Neural cell (in vitro differentiated cells): ENCODE data around the gene EDRF1. TPM values are rescaled to one million over a fixed set of nuclear protein-coding genes. Genes with fewer than 3 reads are reported as not detected.

Source experiments
- H2AFZ ChIP-seq: fragments of 200-600, 300-800 bp; sonication (generic), shearing (Covaris generic); 2 replicates; pipeline ENCODE4 v1.6.0; 2014; ENCODE audit warnings: low read depth, mild to moderate bottlenecking, antibody characterized with exemption, low read length, moderate library complexity
- H3F3A ChIP-seq: fragments of 200-600 bp; shearing (Covaris generic); 2 replicates; pipeline ENCODE4 v1.6.1; 2016; ENCODE audit warnings: mild to moderate bottlenecking, moderate library complexity, mixed read lengths, antibody characterized with exemption, low read length; ENCODE audit not compliant: insufficient read depth, poor library complexity, severe bottlenecking
- H3K27ac ChIP-seq: fragments of 200-600, 300-800 bp; sonication (generic), shearing (Covaris generic); 2 replicates; pipeline ENCODE4 v1.5.1; 2014; ENCODE audit warnings: mild to moderate bottlenecking, low read length, moderate library complexity
- H3K27me3 ChIP-seq: fragments of 300-800, 200-600 bp; sonication (generic), shearing (Covaris generic); 2 replicates; pipeline ENCODE4 v1.6.0; 2014; ENCODE audit warnings: mild to moderate bottlenecking, low read depth, low read length, moderate library complexity; ENCODE audit not compliant: insufficient read depth
- H3K36me3 ChIP-seq: fragments of 300-800, 200-600 bp; sonication (generic), shearing (Covaris generic); 2 replicates; pipeline ENCODE4 v1.5.1; 2014; ENCODE audit warnings: mild to moderate bottlenecking, antibody characterized with exemption, low read length, moderate library complexity; ENCODE audit not compliant: insufficient read depth
- H3K4me2 ChIP-seq: fragments of 300-800, 200-600 bp; sonication (generic), shearing (Covaris generic); 2 replicates; pipeline ENCODE4 v1.6.0; 2014; ENCODE audit warnings: mild to moderate bottlenecking, low read length
- H3K4me3 ChIP-seq: fragments of 300-800, 200-600 bp; sonication (generic), shearing (Covaris generic); 2 replicates; pipeline ENCODE4 v1.5.1; 2014; ENCODE audit warnings: mild to moderate bottlenecking, low read length, moderate library complexity
- H3K79me2 ChIP-seq: fragments of 200-600 bp; shearing (Covaris generic); replicated peaks from 2 replicates; pipeline ENCODE4 v1.6.0; 2014; ENCODE audit warnings: mild to moderate bottlenecking, low read length, moderate library complexity; ENCODE audit not compliant: insufficient read depth
- H3K9ac ChIP-seq: fragments of 300-800, 200-600 bp; sonication (generic), shearing (Covaris generic); 2 replicates; pipeline ENCODE4 v1.6.1; 2016; ENCODE audit warnings: mild to moderate bottlenecking, low read length, mixed read lengths
- H3K9me2 ChIP-seq: fragments of 200-600 bp; shearing (Covaris generic); 2 replicates; pipeline ENCODE4 v1.6.1; 2016; ENCODE audit warnings: mild to moderate bottlenecking, low read length, mixed read lengths; ENCODE audit not compliant: insufficient read depth
- H3K9me3 ChIP-seq: fragments of 200-600, 300-800 bp; sonication (generic), shearing (Covaris generic); 2 replicates; pipeline ENCODE4 v1.6.1; 2016; ENCODE audit warnings: mild to moderate bottlenecking, mixed run types, low read length, moderate library complexity, mixed read lengths
- H4K20me1 ChIP-seq: fragments of 200-600 bp; shearing (Covaris generic); 2 replicates; pipeline ENCODE4 v1.6.1; 2016; ENCODE audit warnings: mild to moderate bottlenecking, mixed run types; ENCODE audit not compliant: insufficient read depth
- EP300 ChIP-seq: fragments of 450-650 bp; conservative IDR thresholded peaks from 2 replicates; pipeline ENCODE4 v1.6.1; 2014; ENCODE audit warnings: antibody characterized with exemption, mild to moderate bottlenecking, moderate library complexity; ENCODE audit not compliant: poor library complexity, severe bottlenecking
- EZH2 ChIP-seq: fragments of 200-600, 300-800 bp; shearing (Covaris generic), sonication (generic); IDR thresholded peaks from 2 replicates; pipeline ENCODE4 v1.6.1; 2014; ENCODE audit warnings: antibody characterized with exemption, low read length, borderline replicate concordance, mild to moderate bottlenecking; ENCODE audit not compliant: insufficient read depth, poor library complexity, severe bottlenecking
- MXI1 ChIP-seq: fragments of 450-650 bp; conservative IDR thresholded peaks from 2 replicates; pipeline ENCODE4 v1.6.1; 2014; ENCODE audit warnings: antibody characterized with exemption, mild to moderate bottlenecking; ENCODE audit not compliant: poor library complexity, severe bottlenecking
- POLR2AphosphoS5 ChIP-seq: IDR thresholded peaks from 2 replicates; pipeline ENCODE4 v1.6.1; 2012
- RAD21 ChIP-seq: fragments of 450-650 bp; conservative IDR thresholded peaks from 2 replicates; pipeline ENCODE4 v1.6.1; 2014; ENCODE audit warnings: antibody characterized with exemption, mild to moderate bottlenecking, moderate library complexity
- SMC3 ChIP-seq: fragments of 450-650 bp; conservative IDR thresholded peaks from 2 replicates; pipeline ENCODE4 v1.6.1; 2014; ENCODE audit warnings: antibody characterized with exemption, mild to moderate bottlenecking, moderate library complexity; ENCODE audit not compliant: poor library complexity
- TAF1 ChIP-seq: IDR thresholded peaks from 2 replicates; pipeline ENCODE4 v1.6.1; 2012; ENCODE audit warnings: low read depth
- polyA plus RNA-seq: library from polyadenylated mRNA; depleted of rRNA; stranded (reverse); fragments of >200 nt; gene quantifications from 2 replicates; pipeline ENCODE4 v1.2.3, GENCODE V29; 2014
- TF ChIP-seq, protein P1 (sequence below): fragments of 450-650 bp; IDR thresholded peaks from 2 replicates; pipeline ENCODE4 v1.5.1; 2014; ENCODE audit warnings: antibody characterized with exemption, mild to moderate bottlenecking, moderate library complexity; ENCODE audit not compliant: poor library complexity, severe bottlenecking
- TF ChIP-seq, protein P2 (sequence below): IDR thresholded peaks from 2 replicates; pipeline ENCODE4 v1.6.1; 2012; ENCODE audit warnings: borderline replicate concordance

Gene EDRF1
- polyA plus RNA-seq, 1 donor from 2014 or later = 54.1 TPM

DNA sequence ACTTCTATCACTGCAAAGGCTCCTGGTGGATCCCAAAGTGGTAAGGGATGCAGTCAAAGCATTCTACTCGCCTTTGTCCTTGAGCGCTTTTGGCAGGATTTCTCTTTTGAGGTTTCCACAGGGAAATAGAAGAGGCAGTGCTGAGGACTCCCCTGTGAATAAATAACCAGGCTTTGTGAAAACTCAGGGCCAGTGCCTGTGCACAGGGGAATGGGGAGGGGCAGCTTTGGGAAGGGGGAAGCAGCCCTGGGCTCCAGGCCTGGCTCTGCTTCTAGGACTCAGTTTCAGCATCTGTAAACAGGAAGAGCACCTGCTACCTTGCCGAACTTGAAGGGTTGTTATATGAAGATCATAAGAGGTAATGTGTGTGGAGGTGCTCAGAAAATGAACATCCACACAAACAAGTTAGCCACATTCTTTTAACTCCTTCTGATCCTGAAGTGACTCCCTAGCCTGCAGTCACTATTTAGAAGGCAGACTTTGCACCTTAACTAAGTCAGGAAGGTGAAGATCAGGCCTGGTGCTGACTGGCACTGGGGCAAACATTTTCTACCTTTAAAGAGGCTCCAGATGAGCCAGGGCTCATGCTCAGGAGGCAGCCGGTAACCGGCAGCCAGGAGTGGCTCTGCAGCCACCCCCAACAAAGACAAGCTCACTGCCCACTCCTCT is 78.6 kb downstream of the EDRF1 start:
- TF ChIP-seq TAF1 (no peak), POLR2AphosphoS5 (no peak), RAD21 (no peak), MXI1 (no peak), SMC3 (no peak)
- TF ChIP-seq, protein P1, sequence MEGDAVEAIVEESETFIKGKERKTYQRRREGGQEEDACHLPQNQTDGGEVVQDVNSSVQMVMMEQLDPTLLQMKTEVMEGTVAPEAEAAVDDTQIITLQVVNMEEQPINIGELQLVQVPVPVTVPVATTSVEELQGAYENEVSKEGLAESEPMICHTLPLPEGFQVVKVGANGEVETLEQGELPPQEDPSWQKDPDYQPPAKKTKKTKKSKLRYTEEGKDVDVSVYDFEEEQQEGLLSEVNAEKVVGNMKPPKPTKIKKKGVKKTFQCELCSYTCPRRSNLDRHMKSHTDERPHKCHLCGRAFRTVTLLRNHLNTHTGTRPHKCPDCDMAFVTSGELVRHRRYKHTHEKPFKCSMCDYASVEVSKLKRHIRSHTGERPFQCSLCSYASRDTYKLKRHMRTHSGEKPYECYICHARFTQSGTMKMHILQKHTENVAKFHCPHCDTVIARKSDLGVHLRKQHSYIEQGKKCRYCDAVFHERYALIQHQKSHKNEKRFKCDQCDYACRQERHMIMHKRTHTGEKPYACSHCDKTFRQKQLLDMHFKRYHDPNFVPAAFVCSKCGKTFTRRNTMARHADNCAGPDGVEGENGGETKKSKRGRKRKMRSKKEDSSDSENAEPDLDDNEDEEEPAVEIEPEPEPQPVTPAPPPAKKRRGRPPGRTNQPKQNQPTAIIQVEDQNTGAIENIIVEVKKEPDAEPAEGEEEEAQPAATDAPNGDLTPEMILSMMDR = no peak
- Histone ChIP-seq H3K9me3 (no peaks in the 10 kb centered on the region), H3K4me2 (no peak overlapping the region), H3K27ac (no peak overlapping the region), H3K27me3 (no peaks in the 10 kb centered on the region), H2AFZ (no peak overlapping the region), H3K9me2 (no peaks in the 10 kb centered on the region), H3K4me3 (no peak overlapping the region), H3K36me3 (no peaks in the 10 kb centered on the region), H3K79me2 (no peaks in the 10 kb centered on the region), H4K20me1 (no peaks in the 10 kb centered on the region), H3K9ac (no peak overlapping the region), H3F3A (no peaks in the 10 kb centered on the region)

DNA sequence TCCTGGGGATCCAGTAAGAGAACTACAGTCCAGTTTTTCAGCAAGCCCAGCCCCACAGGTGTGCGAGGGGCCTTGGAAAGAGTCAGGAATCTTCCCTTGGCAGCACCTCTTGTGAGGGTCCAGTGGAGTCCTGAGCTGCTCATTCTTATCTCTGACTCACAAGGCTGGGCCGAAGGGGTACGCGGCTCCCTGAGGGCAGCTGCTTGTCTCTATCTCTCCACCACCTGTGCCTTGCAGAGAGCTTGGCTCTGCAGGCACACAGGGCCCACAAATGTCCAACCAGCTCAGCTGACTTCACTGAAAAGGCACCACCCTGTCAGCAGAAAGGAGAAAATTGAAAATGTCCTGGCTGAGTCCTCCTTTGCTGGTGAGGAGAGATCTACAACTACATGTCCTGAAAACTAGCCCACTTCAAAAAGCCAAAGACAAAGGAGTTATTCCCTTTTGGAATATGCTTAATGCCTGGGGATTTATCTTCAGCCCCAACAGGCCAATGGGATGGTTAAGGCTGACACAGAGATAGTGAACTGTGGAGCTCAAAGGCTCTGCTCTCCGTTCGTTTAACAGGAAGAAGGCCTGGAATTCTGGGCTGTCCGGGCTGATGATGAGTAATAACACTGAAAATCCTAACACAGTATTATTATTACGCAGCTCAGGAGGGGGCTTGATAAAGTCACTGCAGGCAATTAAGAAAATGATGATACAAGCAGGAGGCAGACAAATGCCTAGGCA is 80.1 kb downstream of the EDRF1 start:
- Histone ChIP-seq H3K79me2 (no peaks in the 10 kb centered on the region), H3F3A (no peaks in the 10 kb centered on the region), H3K27ac (no peak overlapping the region), H3K4me3 (no peak overlapping the region), H3K27me3 (no peaks in the 10 kb centered on the region), H3K9me2 (no peaks in the 10 kb centered on the region), H3K36me3 (no peaks in the 10 kb centered on the region), H3K4me2 (no peak overlapping the region), H2AFZ (no peak overlapping the region), H3K9ac (no peak overlapping the region), H3K9me3 (no peaks in the 10 kb centered on the region), H4K20me1 (no peaks in the 10 kb centered on the region)
- TF ChIP-seq POLR2AphosphoS5 (no peak), RAD21 (no peak), EZH2 (no peak), MXI1 (no peak), TAF1 (no peak), SMC3 (no peak), EP300 (no peak)
- TF ChIP-seq, protein P1 = no peak
- TF ChIP-seq, protein P2, sequence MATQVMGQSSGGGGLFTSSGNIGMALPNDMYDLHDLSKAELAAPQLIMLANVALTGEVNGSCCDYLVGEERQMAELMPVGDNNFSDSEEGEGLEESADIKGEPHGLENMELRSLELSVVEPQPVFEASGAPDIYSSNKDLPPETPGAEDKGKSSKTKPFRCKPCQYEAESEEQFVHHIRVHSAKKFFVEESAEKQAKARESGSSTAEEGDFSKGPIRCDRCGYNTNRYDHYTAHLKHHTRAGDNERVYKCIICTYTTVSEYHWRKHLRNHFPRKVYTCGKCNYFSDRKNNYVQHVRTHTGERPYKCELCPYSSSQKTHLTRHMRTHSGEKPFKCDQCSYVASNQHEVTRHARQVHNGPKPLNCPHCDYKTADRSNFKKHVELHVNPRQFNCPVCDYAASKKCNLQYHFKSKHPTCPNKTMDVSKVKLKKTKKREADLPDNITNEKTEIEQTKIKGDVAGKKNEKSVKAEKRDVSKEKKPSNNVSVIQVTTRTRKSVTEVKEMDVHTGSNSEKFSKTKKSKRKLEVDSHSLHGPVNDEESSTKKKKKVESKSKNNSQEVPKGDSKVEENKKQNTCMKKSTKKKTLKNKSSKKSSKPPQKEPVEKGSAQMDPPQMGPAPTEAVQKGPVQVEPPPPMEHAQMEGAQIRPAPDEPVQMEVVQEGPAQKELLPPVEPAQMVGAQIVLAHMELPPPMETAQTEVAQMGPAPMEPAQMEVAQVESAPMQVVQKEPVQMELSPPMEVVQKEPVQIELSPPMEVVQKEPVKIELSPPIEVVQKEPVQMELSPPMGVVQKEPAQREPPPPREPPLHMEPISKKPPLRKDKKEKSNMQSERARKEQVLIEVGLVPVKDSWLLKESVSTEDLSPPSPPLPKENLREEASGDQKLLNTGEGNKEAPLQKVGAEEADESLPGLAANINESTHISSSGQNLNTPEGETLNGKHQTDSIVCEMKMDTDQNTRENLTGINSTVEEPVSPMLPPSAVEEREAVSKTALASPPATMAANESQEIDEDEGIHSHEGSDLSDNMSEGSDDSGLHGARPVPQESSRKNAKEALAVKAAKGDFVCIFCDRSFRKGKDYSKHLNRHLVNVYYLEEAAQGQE = no peak
